ENCODE results near the gene TTF2.

The TTF2 gene

GRCh38 chr1:117032681-117033539, 27.2 kb upstream of the TTF2 start:
- DNase-seq (ENCODE audit: low spot score), result no peak
- Mint-ChIP-seq H3K27me3 (ENCODE audit: low read depth) (no peaks in the 10 kb centered on the region), H3K4me3 (no peak overlapping the region), H3K27ac (no peak overlapping the region), H3K36me3 (ENCODE audit: low read depth) (no peaks in the 10 kb centered on the region), H3K9me3 (no peaks in the 10 kb centered on the region), H3K4me1 (ENCODE audit: low read depth) (peaks cover 3% of the 10 kb centered on the region)

- H3K36me3 Mint-ChIP-seq (ENCODE audit: low read depth), result no peaks in the 10 kb centered on the region
- no peak for DNase-seq (ENCODE audit: low spot score)
- no peak overlapping the region for H3K4me3 Mint-ChIP-seq
- peaks cover 3% of the 10 kb centered on the region for H3K4me1 Mint-ChIP-seq (ENCODE audit: low read depth)
- H3K27me3 Mint-ChIP-seq (ENCODE audit: low read depth), result no peaks in the 10 kb centered on the region
- H3K9me3 Mint-ChIP-seq, result no peaks in the 10 kb centered on the region
- no peak overlapping the region for H3K27ac Mint-ChIP-seq
These were observed 26.4 kb upstream of the TTF2 start for GRCh38 chr1:117033772-117034171.

- Mint-ChIP-seq H3K9me3 (no peaks in the 10 kb centered on the region), H3K27ac (no peak overlapping the region)
- DNase-seq (ENCODE audit: low spot score), result no peak
These were observed 25.3 kb upstream of the TTF2 start for GRCh38 chr1:117034791-117035290.

GRCh38 chr1:117036018-117036461, 24.1 kb upstream of the TTF2 start:
- no peak for DNase-seq (ENCODE audit: low spot score)
- Mint-ChIP-seq H3K4me1 (ENCODE audit: low read depth) (no peaks in the 10 kb centered on the region), H3K4me3 (no peak overlapping the region), H3K9me3 (no peaks in the 10 kb centered on the region), H3K27ac (no peak overlapping the region), H3K36me3 (ENCODE audit: low read depth) (no peaks in the 10 kb centered on the region), H3K27me3 (ENCODE audit: low read depth) (no peaks in the 10 kb centered on the region)

More at GRCh38 chr1:117034791-117035290, 25.3 kb upstream of the TTF2 start:
- no peaks in the 10 kb centered on the region for H3K27me3 Mint-ChIP-seq (ENCODE audit: low read depth)
- no peaks in the 10 kb centered on the region for H3K36me3 Mint-ChIP-seq (ENCODE audit: low read depth)
- no peak overlapping the region for H3K4me3 Mint-ChIP-seq
- H3K4me1 Mint-ChIP-seq (ENCODE audit: low read depth), result peaks cover 3% of the 10 kb centered on the region

GRCh38 chr1:117037802-117038201, 22.3 kb upstream of the TTF2 start:
- no peak for DNase-seq (ENCODE audit: low spot score)
- no peak overlapping the region for H3K27ac Mint-ChIP-seq
- H3K4me1 Mint-ChIP-seq (ENCODE audit: low read depth), result no peaks in the 10 kb centered on the region
- peaks cover 2% of the 10 kb centered on the region for H3K36me3 Mint-ChIP-seq (ENCODE audit: low read depth)
- no peaks in the 10 kb centered on the region for H3K27me3 Mint-ChIP-seq (ENCODE audit: low read depth)
- no peaks in the 10 kb centered on the region for H3K9me3 Mint-ChIP-seq
- no peak overlapping the region for H3K4me3 Mint-ChIP-seq

GRCh38 chr1:117038236-117038635, 21.9 kb upstream of the TTF2 start:
- Mint-ChIP-seq H3K27me3 (ENCODE audit: low read depth) (no peaks in the 10 kb centered on the region), H3K4me3 (no peak overlapping the region), H3K27ac (no peak overlapping the region), H3K9me3 (no peaks in the 10 kb centered on the region), H3K36me3 (ENCODE audit: low read depth) (peaks cover 5% of the 10 kb centered on the region), H3K4me1 (ENCODE audit: low read depth) (no peaks in the 10 kb centered on the region)
- DNase-seq (ENCODE audit: low spot score), result no peak

GRCh38 chr1:117044217-117044616, 15.9 kb upstream of the TTF2 start:
- peaks cover 13% of the 10 kb centered on the region for H3K4me1 Mint-ChIP-seq (ENCODE audit: low read depth)
- H3K9me3 Mint-ChIP-seq, result no peaks in the 10 kb centered on the region
- H3K4me3 Mint-ChIP-seq, result no peak overlapping the region
- no peak for DNase-seq (ENCODE audit: low spot score)
- H3K27ac Mint-ChIP-seq, result no peak overlapping the region
- H3K27me3 Mint-ChIP-seq (ENCODE audit: low read depth), result no peaks in the 10 kb centered on the region
- peaks cover 25% of the 10 kb centered on the region for H3K36me3 Mint-ChIP-seq (ENCODE audit: low read depth)

GRCh38 chr1:117045644-117046043, 14.5 kb upstream of the TTF2 start:
- H3K27ac Mint-ChIP-seq, result no peak overlapping the region
- H3K9me3 Mint-ChIP-seq, result no peaks in the 10 kb centered on the region
- H3K4me1 Mint-ChIP-seq (ENCODE audit: low read depth), result peaks cover 22% of the 10 kb centered on the region
- peaks cover 27% of the 10 kb centered on the region for H3K36me3 Mint-ChIP-seq (ENCODE audit: low read depth)
- no peak for DNase-seq (ENCODE audit: low spot score)
- no peaks in the 10 kb centered on the region for H3K27me3 Mint-ChIP-seq (ENCODE audit: low read depth)
- no peak overlapping the region for H3K4me3 Mint-ChIP-seq

GRCh38 chr1:117046781-117047180, 13.3 kb upstream of the TTF2 start:
- no peaks in the 10 kb centered on the region for H3K9me3 Mint-ChIP-seq
- no peak for DNase-seq (ENCODE audit: low spot score)
- no peak overlapping the region for H3K4me3 Mint-ChIP-seq
- H3K27ac Mint-ChIP-seq, result no peak overlapping the region
- H3K4me1 Mint-ChIP-seq (ENCODE audit: low read depth), result peaks cover 32% of the 10 kb centered on the region
- no peaks in the 10 kb centered on the region for H3K27me3 Mint-ChIP-seq (ENCODE audit: low read depth)
- peaks cover 25% of the 10 kb centered on the region for H3K36me3 Mint-ChIP-seq (ENCODE audit: low read depth)

GRCh38 chr1:117047271-117047670, 12.9 kb upstream of the TTF2 start:
- Mint-ChIP-seq H3K4me3 (no peak overlapping the region), H3K36me3 (ENCODE audit: low read depth) (peaks cover 25% of the 10 kb centered on the region), H3K27me3 (ENCODE audit: low read depth) (no peaks in the 10 kb centered on the region), H3K4me1 (ENCODE audit: low read depth) (peaks cover 36% of the 10 kb centered on the region), H3K9me3 (no peaks in the 10 kb centered on the region), H3K27ac (no peak overlapping the region)
- DNase-seq (ENCODE audit: low spot score), result no peak

GRCh38 chr1:117049857-117050256, 10.3 kb upstream of the TTF2 start:
- DNase-seq (ENCODE audit: low spot score), result no peak
- Mint-ChIP-seq H3K9me3 (no peaks in the 10 kb centered on the region), H3K4me3 (no peak overlapping the region), H3K27me3 (ENCODE audit: low read depth) (no peaks in the 10 kb centered on the region), H3K4me1 (ENCODE audit: low read depth) (peaks cover 42% of the 10 kb centered on the region), H3K36me3 (ENCODE audit: low read depth) (peaks cover 16% of the 10 kb centered on the region), H3K27ac (no peak overlapping the region)

GRCh38 chr1:117051224-117052064, 8.7 kb upstream of the TTF2 start:
- DNase-seq (ENCODE audit: low spot score), result peak; percentile 35
- peak overlapping the region; percentile 84 for H3K4me3 Mint-ChIP-seq
- no peaks in the 10 kb centered on the region for H3K27me3 Mint-ChIP-seq (ENCODE audit: low read depth)
- H3K4me1 Mint-ChIP-seq (ENCODE audit: low read depth), result peaks cover 52% of the 10 kb centered on the region
- H3K9me3 Mint-ChIP-seq, result no peaks in the 10 kb centered on the region
- peaks cover 14% of the 10 kb centered on the region for H3K36me3 Mint-ChIP-seq (ENCODE audit: low read depth)
- peak overlapping the region; percentile 92 for H3K27ac Mint-ChIP-seq

GRCh38 chr1:117054068-117054467, 6.1 kb upstream of the TTF2 start:
- Mint-ChIP-seq H3K27me3 (ENCODE audit: low read depth) (no peaks in the 10 kb centered on the region), H3K4me3 (no peak overlapping the region), H3K27ac (no peak overlapping the region), H3K36me3 (ENCODE audit: low read depth) (peaks cover 8% of the 10 kb centered on the region), H3K9me3 (no peaks in the 10 kb centered on the region), H3K4me1 (ENCODE audit: low read depth) (peaks cover 52% of the 10 kb centered on the region)
- no peak for DNase-seq (ENCODE audit: low spot score)

- no peak for DNase-seq (ENCODE audit: low spot score)
- no peaks in the 10 kb centered on the region for H3K9me3 Mint-ChIP-seq
- H3K27ac Mint-ChIP-seq, result no peak overlapping the region
- no peaks in the 10 kb centered on the region for H3K27me3 Mint-ChIP-seq (ENCODE audit: low read depth)
- peaks cover 52% of the 10 kb centered on the region for H3K4me1 Mint-ChIP-seq (ENCODE audit: low read depth)
- peaks cover 32% of the 10 kb centered on the region for H3K36me3 Mint-ChIP-seq (ENCODE audit: low read depth)
- H3K4me3 Mint-ChIP-seq, result no peak overlapping the region
These were observed 1.3 kb upstream of the TTF2 start for GRCh38 chr1:117058810-117059209.

All from T-helper 2 cell treated with Interferon-gamma antibody and Interleukin-4, amounts not matched to agents 5 μg/mL and 100 μg/mL, for 36 hours (primary cell).